HK-2 (cell line): ENCODE measurements around the gene ZFYVE16.
"Not testable (repeated sequence)": the region's sequence is repeated elsewhere in the genome, so short reads cannot be mapped to it uniquely, and the experiment has no call there.

Experiments
- DNase-seq: peaks from one replicate; pipeline ENCODE4 v3.0.0-alpha.2; 2018; ENCODE audit not compliant: unreplicated experiment

The ZFYVE16 gene

DNA sequence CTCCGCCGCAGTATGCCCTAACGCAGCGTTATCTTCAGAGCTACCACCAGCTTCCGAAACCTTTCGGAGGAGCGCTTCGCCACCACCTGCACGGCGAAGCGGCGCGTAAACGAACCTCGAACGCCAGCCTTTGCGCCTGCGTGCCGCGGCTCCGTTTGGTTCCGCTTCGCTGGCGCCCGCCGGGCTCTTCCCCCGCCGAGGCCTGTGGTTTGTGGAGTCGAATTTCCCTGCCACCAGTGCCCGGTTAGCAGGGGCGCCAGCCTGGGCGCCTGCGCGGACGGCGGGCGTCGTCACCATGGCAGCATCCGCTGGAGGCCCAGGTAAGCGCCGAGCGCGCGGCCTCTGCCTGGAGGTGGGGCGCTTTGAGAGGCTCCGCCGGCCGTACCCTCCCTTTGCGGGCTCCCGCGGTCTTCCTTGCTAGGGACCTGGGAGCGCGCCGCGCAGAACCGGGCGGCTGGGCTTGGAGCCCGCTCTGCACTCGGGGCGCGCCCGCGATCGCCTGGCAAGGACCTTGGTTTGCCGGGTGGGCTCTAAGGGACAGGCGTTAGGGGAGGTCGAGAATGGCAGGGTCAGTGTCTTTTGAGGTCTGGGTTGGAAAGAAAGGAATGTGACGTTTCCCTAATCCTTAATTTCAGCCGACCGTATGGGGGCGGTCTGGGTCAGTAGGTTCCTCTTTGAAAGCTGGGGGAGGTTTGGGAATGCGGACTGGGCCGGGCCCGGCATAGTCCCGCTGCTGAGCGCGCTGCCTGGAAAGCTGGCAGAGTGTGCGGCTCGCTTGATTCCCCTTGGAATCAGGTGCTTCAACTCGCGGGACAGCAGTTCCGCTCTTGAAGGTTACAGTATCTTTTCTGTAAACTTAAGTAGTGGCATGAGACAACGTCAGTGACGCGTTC, 80.2 kb downstream of the ZFYVE16 start, which contains the start of gene FAM151B:
TSS of gene FAM151B (plus strand) at position 272 of the 893 bp plus-strand sequence. CDS start at position 296, 24 bp downstream.
- DNase-seq, result peak; percentile 93

DNA sequence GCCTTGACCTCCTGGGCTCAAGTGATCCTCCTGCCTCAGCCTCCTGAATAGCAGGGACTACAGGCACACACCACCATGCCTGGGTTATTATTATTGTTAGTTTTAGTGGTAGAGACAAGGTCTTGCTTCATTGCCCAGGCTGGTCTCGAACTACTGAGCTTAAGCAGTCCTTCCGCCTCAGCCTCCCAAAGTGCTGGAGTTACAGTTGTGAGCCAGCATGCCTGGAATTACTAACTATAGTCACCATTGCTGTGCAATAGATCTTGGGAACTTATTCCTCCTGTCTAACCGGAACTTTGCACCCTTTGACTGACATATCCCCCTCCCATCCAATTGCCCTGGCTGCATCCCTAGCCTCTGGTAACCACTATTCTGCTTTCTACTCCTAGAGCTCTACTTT, 83.4 kb downstream of the ZFYVE16 start:
- no peak for DNase-seq

- DNase-seq, result no peak
Measured at GRCh38 chr5:80492741-80493140, 84.9 kb downstream of the ZFYVE16 start.

DNA sequence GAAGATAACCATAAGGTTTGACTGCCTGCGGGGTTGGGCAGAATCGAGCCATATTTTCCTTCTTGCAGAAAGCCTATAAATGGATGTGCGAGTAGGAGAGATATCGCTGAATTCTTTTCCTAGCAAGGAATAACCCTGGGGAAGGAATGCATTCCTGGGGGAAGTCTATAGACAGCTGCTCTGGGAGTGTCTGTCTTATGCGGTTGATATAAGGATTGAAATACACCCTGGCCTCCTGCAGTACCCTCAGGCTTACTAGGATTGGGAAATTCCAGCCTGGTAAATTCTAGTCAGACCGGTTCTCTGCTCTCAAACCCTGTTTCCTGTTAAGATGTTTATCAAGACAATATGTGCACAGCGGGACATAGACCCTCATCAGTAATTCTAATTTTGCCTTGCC, 85.6 kb downstream of the ZFYVE16 start:
- DNase-seq, result not testable (repeated sequence)

DNA sequence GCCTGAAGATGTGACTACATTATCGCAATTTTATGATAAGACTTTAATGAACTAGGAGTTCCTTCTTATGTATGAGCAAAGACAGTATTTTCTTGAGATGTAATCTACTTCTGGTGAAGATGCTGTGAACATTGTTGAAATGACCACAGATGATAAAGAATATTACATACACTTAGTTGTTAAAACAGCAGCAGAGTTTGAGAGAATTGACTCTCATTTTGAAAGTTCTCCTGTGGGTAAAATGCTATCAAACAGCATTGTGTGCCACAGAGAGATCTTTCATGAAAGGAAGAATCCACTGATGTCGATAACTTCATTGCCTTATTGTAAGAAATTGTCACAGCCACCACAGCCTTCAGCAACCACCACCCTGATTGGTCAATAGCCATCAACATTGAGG, 88.0 kb downstream of the ZFYVE16 start:
- no peak for DNase-seq

DNA sequence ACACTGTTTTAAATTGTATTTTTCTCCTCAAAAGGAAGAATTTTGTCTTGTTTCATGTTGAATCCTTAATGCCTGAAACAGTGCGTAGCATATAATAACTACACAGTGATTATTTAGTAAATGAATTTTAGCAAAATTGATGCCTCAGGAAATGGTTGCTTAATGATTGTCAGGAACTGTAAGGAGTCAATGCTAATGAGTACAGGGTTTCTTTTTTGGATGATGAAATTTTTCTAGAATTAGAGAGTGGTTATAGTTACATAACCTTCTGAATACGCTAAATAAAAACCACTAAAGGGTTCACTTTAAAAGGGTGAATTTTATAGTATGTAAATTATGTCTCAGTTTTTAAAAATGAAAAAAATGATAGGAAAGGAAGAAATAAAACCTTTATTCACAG, 94.9 kb downstream of the ZFYVE16 start:
- DNase-seq, result no peak

DNA sequence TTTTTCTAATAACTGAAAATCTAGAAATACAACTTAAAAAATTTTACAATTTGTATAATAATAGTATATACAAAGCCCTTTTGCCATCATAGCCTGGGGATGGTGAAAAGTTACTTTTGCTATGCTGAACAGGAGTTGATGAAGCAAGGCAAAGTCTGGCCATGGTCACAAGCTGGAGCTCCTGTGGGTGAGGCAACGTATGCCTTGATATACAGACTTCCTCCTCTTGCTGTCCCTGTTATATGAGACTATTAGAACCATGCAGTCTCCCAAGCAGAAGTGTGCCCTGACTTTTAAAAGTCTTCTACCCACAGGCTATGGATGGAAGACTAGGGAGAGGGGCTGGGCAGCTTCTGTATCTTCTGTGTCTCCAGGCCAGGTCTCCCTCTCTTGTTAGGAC, 95.8 kb downstream of the ZFYVE16 start:
- no peak for DNase-seq

- no peak for DNase-seq
Measured at GRCh38 chr5:80504833-80505232, 97.0 kb downstream of the ZFYVE16 start.

DNA sequence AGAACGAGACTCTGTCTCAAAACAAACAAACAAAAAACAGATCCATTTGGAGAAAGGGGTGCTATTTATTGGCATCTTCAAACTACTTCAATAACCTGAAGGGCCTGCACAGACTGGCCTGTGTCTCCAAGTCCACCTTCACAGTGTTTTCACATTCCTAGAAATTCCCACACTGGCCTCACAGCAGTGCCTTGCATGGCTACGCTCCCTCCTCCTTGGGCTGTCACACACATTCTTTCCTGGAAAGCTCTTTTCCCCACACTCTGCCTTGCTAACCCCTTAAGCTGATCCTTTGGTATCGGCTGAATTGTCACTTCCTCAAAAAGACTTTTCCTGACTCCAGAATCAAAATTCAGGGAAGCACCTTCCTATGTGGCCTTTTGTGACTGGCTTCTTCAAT, 99.8 kb downstream of the ZFYVE16 start:
- no peak for DNase-seq

DNA sequence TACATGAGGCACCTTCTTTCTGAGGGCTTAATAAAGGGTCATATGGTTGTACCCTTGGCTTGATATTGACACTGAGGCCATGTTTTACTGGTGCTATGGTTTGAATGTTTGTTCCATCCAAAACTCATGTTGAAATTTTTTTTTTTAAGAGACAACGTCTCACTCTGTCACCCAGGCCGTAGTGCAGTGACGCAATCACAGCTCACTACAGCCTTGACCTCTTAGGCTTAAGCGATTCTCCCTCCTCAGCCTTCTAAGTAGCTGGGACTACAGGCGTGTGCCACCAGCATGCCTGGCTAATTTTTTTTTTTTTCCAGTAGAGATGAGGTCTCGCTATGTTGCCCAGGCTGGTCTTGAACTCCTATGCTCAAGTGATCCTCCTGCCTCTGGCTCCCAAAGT, 101.0 kb downstream of the ZFYVE16 start:
- DNase-seq, result no peak

DNA sequence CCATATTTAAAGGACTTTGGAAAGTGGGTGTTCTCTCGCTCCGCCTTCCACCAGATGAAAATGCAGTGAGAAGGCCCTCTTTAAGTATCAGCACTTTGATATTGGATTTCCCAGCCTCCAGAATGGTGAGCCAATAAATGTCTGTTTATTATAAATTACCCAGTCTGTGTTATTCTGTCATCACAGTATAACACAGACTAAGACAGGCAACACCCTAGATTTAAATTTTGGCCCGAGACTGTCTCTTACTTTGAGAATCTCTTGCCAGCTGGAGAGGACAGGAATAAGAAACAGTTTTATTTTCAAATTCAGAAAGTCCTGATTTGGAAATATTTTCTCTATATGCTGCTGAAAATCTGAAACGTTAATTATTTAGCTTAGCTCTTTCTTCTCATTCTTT, 101.5 kb downstream of the ZFYVE16 start:
- DNase-seq, result no peak

GRCh38 chr5:80516826-80517225, 109.0 kb downstream of the ZFYVE16 start:
- DNase-seq, result peak; percentile 28
